GM19193 (cell line): ENCODE results near the gene LRRC39.
A peak's percentile ranks its signal among the peaks of the same experiment; 100 is the strongest.

Experiments
- POLR2A ChIP-seq: IDR thresholded peaks from 4 replicates; pipeline ENCODE4 v1.6.1; 2011; ENCODE audit not compliant: insufficient read depth, insufficient read length; ENCODE audit errors: extremely low read depth

LRRC39 gene

GRCh38 chr1:100151679-100152078 lies 26.4 kb downstream of the LRRC39 start:
- no peak for TF ChIP-seq POLR2A

DNA sequence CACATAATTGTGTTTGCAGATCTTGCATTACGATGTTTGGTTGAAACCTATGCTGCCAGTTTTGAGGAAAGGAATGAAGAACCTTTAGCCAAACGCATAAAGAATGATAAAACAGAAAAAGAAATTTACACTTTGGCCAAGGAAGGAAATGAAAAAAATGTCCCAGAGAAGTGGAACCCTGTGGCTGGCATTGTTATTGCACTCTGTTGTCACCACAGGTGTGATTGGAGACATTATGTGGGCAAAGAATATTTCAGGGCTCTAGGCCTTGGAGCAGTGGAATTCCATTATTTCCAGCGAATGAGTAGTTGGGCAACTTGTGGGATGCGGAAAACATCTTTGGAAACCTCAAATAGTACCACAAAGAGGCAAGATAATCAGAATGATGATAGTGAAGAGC lies 30.2 kb downstream of the LRRC39 start:
- no peak for TF ChIP-seq POLR2A

- no peak for TF ChIP-seq POLR2A
Measured at GRCh38 chr1:100146958-100147357, 31.1 kb downstream of the LRRC39 start.

DNA sequence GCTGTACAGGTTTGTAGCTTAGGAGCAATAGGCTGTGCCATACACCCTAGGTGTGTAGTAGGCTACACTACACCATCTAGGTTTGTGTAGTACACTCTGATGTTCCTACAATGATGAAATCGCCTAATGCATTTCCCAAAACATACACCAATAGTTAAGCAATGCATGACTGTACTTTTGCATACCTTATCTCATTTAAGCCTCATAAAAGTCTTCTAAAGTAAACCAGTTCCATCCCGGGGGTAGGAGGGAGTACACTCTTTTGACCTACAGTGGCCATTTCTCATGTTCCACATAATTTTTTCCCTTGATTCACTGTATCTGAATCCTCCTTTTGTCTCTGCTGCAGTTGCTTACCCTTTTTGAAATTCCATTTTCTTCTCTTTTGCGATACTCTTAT lies 32.9 kb downstream of the LRRC39 start:
- no peak for TF ChIP-seq POLR2A

GRCh38 chr1:100142343-100142742 lies 35.7 kb downstream of the LRRC39 start:
- no peak for TF ChIP-seq POLR2A

- no peak for TF ChIP-seq POLR2A
Measured at GRCh38 chr1:100141192-100141591, 36.9 kb downstream of the LRRC39 start.

GRCh38 chr1:100137602-100138001 lies 40.5 kb downstream of the LRRC39 start:
- no peak for TF ChIP-seq POLR2A

DNA sequence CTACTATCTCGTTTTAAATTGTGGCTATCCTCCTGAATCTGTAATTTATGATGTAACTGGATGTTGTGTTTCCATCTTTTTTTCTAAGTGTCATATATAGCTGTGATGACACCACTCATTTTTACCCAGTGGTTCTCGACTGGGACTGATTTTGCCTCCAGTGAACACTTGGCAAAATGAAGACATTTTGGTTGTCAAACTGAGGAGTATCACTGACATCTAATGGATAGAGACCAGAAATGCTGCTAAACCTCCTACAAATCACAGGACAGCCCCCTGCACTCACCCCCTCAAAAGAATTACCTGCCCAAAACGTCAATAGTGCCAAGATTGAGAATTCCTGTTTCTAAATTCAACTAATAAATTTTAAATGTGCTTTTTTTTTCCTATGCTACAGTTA lies 43.2 kb downstream of the LRRC39 start:
- no peak for TF ChIP-seq POLR2A

DNA sequence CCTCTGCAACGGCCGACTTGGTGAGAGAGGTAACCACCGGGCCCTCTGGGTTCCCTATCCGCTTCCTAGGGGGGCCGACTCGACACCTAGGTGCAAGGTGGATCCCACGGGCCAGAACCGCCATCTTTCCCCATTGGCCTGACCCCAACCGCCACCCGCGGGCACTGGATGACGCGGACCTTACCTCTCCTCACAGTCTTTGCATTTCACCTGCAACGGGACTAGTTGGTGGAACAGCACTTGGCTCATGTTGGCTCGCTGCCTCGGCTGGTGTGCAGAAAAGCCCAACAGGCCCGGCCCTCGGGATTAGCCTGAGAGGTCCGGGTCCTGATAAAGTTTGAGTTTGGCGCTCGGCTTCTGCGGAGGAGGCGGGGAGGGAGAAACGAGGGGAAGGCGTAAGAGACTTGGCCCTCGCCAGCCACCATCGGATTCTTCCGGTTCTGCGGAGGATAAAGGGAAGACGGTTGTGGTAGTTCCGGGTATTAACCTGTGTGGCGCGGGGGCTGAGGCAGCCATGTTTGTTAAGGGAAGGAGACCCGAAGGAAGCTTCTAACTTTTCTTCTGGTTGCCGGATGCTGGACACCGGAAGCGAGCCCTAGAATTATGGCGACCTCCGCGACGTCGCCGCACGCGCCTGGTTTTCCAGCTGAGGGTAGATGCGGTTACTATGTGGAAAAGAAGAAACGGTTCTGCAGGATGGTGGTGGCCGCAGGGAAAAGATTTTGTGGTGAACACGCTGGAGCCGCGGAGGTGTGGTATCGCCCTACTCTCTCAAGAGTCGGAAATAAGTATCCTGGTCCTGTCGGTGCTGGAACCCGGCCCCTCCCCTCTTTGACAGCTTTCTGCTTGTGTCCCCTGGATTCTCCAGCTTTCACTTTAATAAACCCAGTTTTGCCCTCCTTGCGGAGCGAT lies 45.2 kb downstream of the LRRC39 start, which contains the start of the genes SASS6 and TRMT13:
TSS of gene SASS6 (minus strand) at position 365 of the 912 bp plus-strand sequence. CDS start at position 249, 116 bp downstream.
TSS of gene TRMT13 (plus strand) at position 598 of the 912 bp plus-strand sequence. CDS start at position 604, 6 bp downstream.
- peak; percentile 72 for TF ChIP-seq POLR2A

DNA sequence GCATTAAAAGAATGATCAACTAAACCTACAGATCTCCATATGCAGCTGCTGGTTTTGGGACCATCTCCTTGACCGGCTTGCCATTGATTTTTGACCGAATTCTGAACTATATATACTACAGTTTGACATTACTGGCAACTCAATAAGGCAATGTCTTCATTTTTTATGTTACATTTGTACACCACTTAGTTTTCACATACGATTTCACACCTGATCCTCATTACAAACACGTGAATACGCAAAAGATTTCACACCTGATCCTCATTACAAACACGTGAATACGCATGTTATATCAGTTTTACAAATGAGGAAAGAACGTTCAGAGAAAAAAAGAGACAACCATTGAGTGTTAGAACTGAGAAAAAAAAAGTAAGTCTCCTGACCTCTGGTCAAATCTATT lies 46.4 kb downstream of the LRRC39 start:
- TF ChIP-seq POLR2A = no peak

DNA sequence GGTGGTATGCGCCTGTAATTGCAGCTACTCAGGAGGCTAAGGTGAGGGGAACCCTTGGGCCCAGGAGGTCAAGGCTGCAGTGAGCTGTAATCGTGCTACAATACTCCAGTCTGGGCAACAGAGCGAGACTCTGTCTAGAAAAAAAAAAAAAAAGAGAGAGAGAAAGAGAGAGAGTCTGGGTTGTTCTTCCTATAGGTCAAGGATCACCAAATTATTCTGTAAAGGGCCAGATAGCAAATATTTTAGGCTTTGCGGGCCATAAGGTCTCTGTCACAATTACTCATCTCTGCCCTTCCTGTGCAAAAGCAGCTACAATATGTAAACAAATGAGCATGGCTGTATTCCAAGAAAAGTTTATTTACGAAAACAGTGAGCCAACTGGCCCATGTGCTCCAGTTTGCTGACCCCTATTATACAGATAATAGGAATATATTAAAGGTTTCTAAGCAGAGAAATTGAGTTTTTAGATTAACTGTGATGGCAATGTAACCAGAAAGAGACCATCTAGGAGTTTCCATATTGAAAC lies 47.4 kb downstream of the LRRC39 start:
- TF ChIP-seq POLR2A = no peak

DNA sequence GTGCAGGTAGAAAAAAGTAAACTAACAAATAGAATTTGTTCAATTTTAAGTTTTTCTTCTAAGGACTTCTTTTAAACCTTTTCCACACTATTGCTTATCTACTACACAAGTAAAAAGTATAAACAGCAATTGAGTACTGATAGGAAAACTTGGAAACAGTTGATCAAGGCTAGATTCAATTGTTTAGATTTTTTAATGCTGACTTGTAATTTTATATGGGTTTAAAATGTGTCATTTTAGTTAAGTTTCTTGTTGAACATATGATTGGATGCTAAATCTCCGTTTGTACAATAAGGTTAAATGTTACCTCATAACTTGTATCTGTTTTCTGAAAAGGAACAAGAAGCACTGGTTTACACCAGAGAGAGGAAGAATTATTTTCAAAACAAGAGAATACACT lies 50.8 kb downstream of the LRRC39 start:
- TF ChIP-seq POLR2A = no peak

DNA sequence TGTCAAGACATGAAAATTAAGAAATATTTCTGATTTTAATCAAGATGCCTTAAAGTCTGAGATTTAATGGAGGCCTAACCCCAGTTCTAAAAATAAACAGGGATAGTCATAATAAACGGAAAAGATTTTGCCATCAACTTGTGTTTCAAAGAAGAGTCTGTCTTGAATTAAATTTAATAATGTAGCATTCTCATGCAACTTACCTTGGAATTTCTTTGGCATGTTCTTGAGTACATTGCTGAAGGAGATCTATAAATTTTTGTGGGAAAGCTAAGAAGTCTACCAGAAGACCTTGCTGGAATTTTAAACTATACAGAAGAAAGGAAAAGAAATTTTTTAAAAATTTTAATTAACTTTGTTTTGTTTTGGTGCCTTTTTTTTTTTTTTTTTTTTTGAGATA lies 55.9 kb downstream of the LRRC39 start:
- no peak for TF ChIP-seq POLR2A

DNA sequence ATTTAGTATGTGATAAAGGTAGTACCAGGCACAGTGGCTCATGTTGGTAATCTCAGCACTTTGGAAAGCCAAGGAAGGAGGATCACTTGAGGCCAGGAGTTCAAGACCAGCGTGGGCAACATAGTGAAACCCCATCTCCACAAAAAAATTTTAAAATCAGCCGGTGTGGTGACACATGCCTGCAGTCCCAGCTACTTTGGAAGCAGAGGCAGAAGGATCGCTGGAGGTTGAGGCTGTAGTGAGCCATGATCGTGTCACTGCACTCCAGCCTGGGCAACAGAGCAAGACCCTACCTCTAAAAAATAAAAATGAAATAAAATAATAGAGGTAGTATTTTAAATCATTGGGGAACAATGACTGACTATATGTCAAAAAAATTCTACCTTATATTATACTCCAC lies 62.5 kb downstream of the LRRC39 start:
- TF ChIP-seq POLR2A = no peak

DNA sequence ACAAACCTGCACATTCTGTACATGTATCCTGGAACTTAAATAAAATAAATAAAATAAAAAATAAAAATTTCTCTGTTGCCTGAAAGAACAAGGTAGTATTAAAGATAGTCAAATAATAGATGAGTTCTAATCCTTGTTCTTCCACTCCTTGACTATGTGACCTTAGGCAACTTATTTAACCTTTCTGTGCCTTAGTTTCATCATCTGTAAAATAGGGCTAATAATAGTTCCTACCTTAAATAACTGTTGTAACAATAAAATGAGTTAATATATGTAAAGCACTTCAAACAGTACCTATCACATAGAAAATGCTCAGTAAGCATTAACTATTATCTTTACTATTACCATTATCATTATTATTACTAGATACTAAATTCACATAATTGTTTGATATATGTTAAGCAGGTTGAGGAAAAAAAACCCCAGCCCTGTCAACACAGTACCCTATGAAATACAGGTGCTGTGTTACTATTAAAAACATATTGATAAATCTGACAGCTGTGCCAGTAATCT lies 68.4 kb downstream of the LRRC39 start:
- no peak for TF ChIP-seq POLR2A

- no peak for TF ChIP-seq POLR2A
Measured at GRCh38 chr1:100107696-100108095, 70.4 kb downstream of the LRRC39 start.
